Neural progenitor cell (in vitro differentiated cells): ENCODE data around the gene ZCCHC9. TPM values are rescaled to one million over a fixed set of nuclear protein-coding genes. Genes with fewer than 3 reads are reported as not detected.

Source experiments
- DNase-seq: peaks from one replicate; pipeline ENCODE4 v3.0.0-alpha.2; 2016; ENCODE audit warnings: low spot score
- H2AFZ ChIP-seq: fragments of 200-600 bp; sonication (generic); replicated peaks from 2 replicates; pipeline ENCODE4 v1.6.1; 2016; ENCODE audit warnings: antibody characterized with exemption
- H3F3A ChIP-seq: fragments of 200-600 bp; sonication (generic); 2 replicates; pipeline ENCODE4 v1.6.1; 2016; ENCODE audit warnings: antibody characterized with exemption, low read depth
- H3K27ac ChIP-seq: fragments of 200-600 bp; sonication (generic); 2 replicates; pipeline ENCODE4 v1.5.1; 2016; ENCODE audit warnings: mild to moderate bottlenecking
- H3K27me3 ChIP-seq: fragments of 200-600 bp; sonication (generic); 2 replicates; pipeline ENCODE4 v1.6.1; 2016; ENCODE audit warnings: mild to moderate bottlenecking, moderate library complexity
- H3K36me3 ChIP-seq: fragments of 200-600 bp; sonication (generic); 2 replicates; pipeline ENCODE4 v1.5.1; 2016
- H3K4me1 ChIP-seq: fragments of 200-600 bp; sonication (generic); 2 replicates; pipeline ENCODE4 v1.6.1; 2016; ENCODE audit warnings: mixed run types
- H3K4me2 ChIP-seq: fragments of 200-600 bp; sonication (generic); 2 replicates; pipeline ENCODE4 v1.6.1; 2016
- H3K4me3 ChIP-seq: fragments of 200-600 bp; sonication (generic); 2 replicates; pipeline ENCODE4 v1.5.1; 2016
- H3K79me2 ChIP-seq: fragments of 200-600 bp; sonication (generic); 2 replicates; pipeline ENCODE4 v1.6.1; 2016; ENCODE audit warnings: low read depth
- H3K9ac ChIP-seq: fragments of 200-600 bp; sonication (generic); 2 replicates; pipeline ENCODE4 v1.6.1; 2016
- H3K9me3 ChIP-seq: fragments of 200-600 bp; sonication (generic); 2 replicates; pipeline ENCODE4 v1.5.1; 2016; ENCODE audit warnings: low read depth
- H4K20me1 ChIP-seq: fragments of 200-600 bp; sonication (generic); 2 replicates; pipeline ENCODE4 v1.6.1; 2016; ENCODE audit warnings: low read depth
- H3K27ac Mint-ChIP-seq: 3 replicates; pipeline ENCODE4 v1.8.0; 2021; ENCODE audit warnings: mixed read lengths
- H3K27me3 Mint-ChIP-seq: 2 replicates; pipeline ENCODE4 v1.8.0; 2022; ENCODE audit warnings: low read depth, mild to moderate bottlenecking, inconsistent platforms, moderate library complexity, mixed read lengths; ENCODE audit not compliant: insufficient read depth
- H3K36me3 Mint-ChIP-seq: 3 replicates; pipeline ENCODE4 v1.8.0; 2021; ENCODE audit warnings: mixed read lengths
- H3K4me1 Mint-ChIP-seq: 3 replicates; pipeline ENCODE4 v1.8.0; 2021; ENCODE audit warnings: mixed read lengths
- H3K4me3 Mint-ChIP-seq: 3 replicates; pipeline ENCODE4 v1.8.0; 2021; ENCODE audit warnings: mild to moderate bottlenecking, moderate library complexity, mixed read lengths
- H3K9me3 Mint-ChIP-seq: 3 replicates; pipeline ENCODE4 v1.8.0; 2020; ENCODE audit warnings: mixed read lengths
- EZH2 ChIP-seq: fragments of 200-600 bp; sonication (generic); IDR thresholded peaks from 2 replicates; pipeline ENCODE4 v1.6.1; 2017; ENCODE audit warnings: antibody characterized with exemption, mild to moderate bottlenecking, moderate library complexity
- EZH2phosphoT487 ChIP-seq: fragments of 200-600 bp; sonication (generic); IDR thresholded peaks from 2 replicates; pipeline ENCODE4 v1.6.1; 2017; ENCODE audit warnings: antibody characterized with exemption
- total RNA-seq: library from RNA; depleted of rRNA; stranded (reverse); fragments of >200 nt; gene quantifications from 2 replicates; pipeline ENCODE4 v1.2.3, GENCODE V29; 2015; ENCODE audit warnings: low replicate concordance
- TF ChIP-seq, protein P1 (sequence below): fragments of 200-600 bp; sonication (generic); IDR thresholded peaks from 2 replicates; pipeline ENCODE4 v1.5.1; 2017; ENCODE audit warnings: antibody characterized with exemption, mild to moderate bottlenecking

The ZCCHC9 gene
- total RNA-seq, 1 donor from 2014 or later, result 57.4 TPM

DNA sequence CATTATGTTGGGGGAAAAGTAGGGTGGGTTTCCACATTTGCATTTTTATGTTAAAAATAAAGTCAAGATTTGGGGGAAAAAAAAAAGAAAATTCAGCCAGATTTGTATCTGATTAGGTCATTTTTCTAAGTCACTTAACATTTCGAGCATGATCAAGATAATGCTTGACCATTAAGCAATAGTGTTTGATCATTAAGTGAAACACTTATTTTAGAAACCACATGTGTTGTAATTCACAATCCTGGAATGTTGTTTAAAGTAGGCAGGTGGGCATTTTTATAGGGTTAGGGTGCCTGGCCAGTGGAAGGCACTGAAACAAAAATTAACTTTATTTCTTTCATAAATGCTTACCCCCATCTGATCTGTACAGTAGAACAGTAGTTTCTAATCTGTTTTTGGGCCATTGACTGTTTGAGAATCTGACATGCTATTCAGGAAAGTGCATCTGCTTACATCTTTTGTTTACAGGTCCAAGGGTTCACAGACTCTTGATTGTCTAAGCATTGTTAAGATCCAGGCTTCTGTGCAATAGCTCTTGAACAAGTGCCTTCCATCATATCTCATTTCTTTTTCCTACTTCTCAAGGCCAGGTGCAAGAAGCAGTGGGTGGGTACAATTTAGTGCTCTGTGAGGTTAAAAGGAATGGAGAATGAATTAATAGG is 9.1 kb downstream of the ZCCHC9 start:
- Histone ChIP-seq H3K27me3 (no peaks in the 10 kb centered on the region), H3K4me3 (no peak overlapping the region), H3K4me1 (no peaks in the 10 kb centered on the region), H3K4me2 (no peak overlapping the region), H3K9me3 (no peaks in the 10 kb centered on the region), H3K36me3 (peaks cover 18% of the 10 kb centered on the region), H4K20me1 (no peaks in the 10 kb centered on the region), H3K79me2 (no peaks in the 10 kb centered on the region), H3F3A (peaks cover 11% of the 10 kb centered on the region), H3K9ac (no peak overlapping the region), H2AFZ (no peak overlapping the region), H3K27ac (no peak overlapping the region)
- no peaks in the 10 kb centered on the region for H3K27me3 Mint-ChIP-seq
- H3K4me1 Mint-ChIP-seq, result no peaks in the 10 kb centered on the region
- no peaks in the 10 kb centered on the region for H3K9me3 Mint-ChIP-seq
- H3K4me3 Mint-ChIP-seq, result no peak overlapping the region
- H3K27ac Mint-ChIP-seq, result no peak overlapping the region
- no peak for DNase-seq
- TF ChIP-seq EZH2phosphoT487, result no peak
- TF ChIP-seq EZH2, result no peak
- TF ChIP-seq, protein P1, sequence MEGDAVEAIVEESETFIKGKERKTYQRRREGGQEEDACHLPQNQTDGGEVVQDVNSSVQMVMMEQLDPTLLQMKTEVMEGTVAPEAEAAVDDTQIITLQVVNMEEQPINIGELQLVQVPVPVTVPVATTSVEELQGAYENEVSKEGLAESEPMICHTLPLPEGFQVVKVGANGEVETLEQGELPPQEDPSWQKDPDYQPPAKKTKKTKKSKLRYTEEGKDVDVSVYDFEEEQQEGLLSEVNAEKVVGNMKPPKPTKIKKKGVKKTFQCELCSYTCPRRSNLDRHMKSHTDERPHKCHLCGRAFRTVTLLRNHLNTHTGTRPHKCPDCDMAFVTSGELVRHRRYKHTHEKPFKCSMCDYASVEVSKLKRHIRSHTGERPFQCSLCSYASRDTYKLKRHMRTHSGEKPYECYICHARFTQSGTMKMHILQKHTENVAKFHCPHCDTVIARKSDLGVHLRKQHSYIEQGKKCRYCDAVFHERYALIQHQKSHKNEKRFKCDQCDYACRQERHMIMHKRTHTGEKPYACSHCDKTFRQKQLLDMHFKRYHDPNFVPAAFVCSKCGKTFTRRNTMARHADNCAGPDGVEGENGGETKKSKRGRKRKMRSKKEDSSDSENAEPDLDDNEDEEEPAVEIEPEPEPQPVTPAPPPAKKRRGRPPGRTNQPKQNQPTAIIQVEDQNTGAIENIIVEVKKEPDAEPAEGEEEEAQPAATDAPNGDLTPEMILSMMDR, result no peak
- H3K36me3 Mint-ChIP-seq, result peaks cover 14% of the 10 kb centered on the region

DNA sequence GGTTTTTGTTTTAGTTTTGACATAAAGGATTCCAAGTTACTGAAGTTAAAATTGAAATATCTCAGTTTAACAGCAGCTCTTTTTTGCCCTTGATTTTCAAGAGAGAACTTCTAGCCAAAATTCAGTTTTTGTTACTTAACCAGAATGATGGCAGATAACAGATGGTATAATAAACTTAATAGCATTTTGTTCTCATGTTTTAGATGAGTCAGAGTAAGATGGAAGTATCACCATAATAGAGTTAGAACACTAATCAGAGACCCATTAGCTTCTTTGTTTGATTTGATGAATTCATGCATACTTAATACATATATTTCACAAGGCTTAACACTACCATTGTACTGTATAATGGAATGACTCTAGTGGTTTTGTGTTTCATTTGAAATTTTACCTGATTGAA is 11.9 kb downstream of the ZCCHC9 start:
- no peaks in the 10 kb centered on the region for H3K4me1 Mint-ChIP-seq
- no peaks in the 10 kb centered on the region for H4K20me1 ChIP-seq

DNA sequence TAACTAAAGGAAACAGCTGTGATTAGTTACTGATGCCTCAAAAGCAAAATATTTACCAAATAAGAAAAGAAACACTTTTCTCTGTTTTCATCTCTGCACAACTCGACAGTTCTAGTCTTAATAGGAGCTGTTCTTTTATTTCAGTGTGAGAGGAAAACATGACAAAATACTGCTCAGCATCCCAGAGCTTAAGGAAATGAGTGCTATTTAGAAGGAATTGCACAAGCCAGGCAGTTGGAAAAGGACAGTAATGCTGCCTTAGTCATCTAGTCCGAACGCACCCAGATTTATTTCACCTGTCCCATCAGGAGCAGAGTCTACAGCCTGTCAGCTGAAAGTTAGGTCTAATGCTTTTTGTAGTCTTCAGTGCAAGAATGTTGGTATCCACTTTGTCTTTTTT is 12.3 kb downstream of the ZCCHC9 start:
- no peak for TF ChIP-seq EZH2phosphoT487
- TF ChIP-seq, protein P1, result no peak
- no peak for TF ChIP-seq EZH2
- no peak for DNase-seq
- no peaks in the 10 kb centered on the region for H3K79me2 ChIP-seq

More for the DNA sequence above, 11.9 kb downstream of the ZCCHC9 start:
- H3K4me3 ChIP-seq, result no peak overlapping the region
- H3K4me2 ChIP-seq, result no peak overlapping the region
- no peaks in the 10 kb centered on the region for H3K79me2 ChIP-seq
- no peaks in the 10 kb centered on the region for H3K4me1 ChIP-seq
- Mint-ChIP-seq H3K36me3 (peaks cover 14% of the 10 kb centered on the region), H3K4me3 (no peak overlapping the region), H3K27ac (no peak overlapping the region), H3K9me3 (no peaks in the 10 kb centered on the region), H3K27me3 (no peaks in the 10 kb centered on the region)
- H3K9ac ChIP-seq, result no peak overlapping the region
- TF ChIP-seq EZH2 (no peak), EZH2phosphoT487 (no peak)
- TF ChIP-seq, protein P1, result no peak
- H3K27me3 ChIP-seq, result no peaks in the 10 kb centered on the region
- H3K9me3 ChIP-seq, result no peaks in the 10 kb centered on the region
- H2AFZ ChIP-seq, result no peak overlapping the region
- DNase-seq, result no peak
- peaks cover 11% of the 10 kb centered on the region for H3F3A ChIP-seq
- H3K27ac ChIP-seq, result no peak overlapping the region
- peaks cover 15% of the 10 kb centered on the region for H3K36me3 ChIP-seq

More for the DNA sequence above, 12.3 kb downstream of the ZCCHC9 start:
- no peak overlapping the region for H3K27ac Mint-ChIP-seq
- Histone ChIP-seq H3K27me3 (no peaks in the 10 kb centered on the region), H3K9ac (no peak overlapping the region), H3K4me1 (no peaks in the 10 kb centered on the region), H3K27ac (no peak overlapping the region), H3F3A (peaks cover 11% of the 10 kb centered on the region), H3K36me3 (peaks cover 14% of the 10 kb centered on the region), H3K4me2 (no peak overlapping the region), H3K9me3 (no peaks in the 10 kb centered on the region), H4K20me1 (no peaks in the 10 kb centered on the region), H2AFZ (no peak overlapping the region), H3K4me3 (no peak overlapping the region)
- H3K4me1 Mint-ChIP-seq, result no peaks in the 10 kb centered on the region
- H3K27me3 Mint-ChIP-seq, result no peaks in the 10 kb centered on the region
- peaks cover 14% of the 10 kb centered on the region for H3K36me3 Mint-ChIP-seq
- H3K9me3 Mint-ChIP-seq, result no peaks in the 10 kb centered on the region
- H3K4me3 Mint-ChIP-seq, result no peak overlapping the region
